ENCODE results near the gene ZBTB38.

The ZBTB38 gene

DNA sequence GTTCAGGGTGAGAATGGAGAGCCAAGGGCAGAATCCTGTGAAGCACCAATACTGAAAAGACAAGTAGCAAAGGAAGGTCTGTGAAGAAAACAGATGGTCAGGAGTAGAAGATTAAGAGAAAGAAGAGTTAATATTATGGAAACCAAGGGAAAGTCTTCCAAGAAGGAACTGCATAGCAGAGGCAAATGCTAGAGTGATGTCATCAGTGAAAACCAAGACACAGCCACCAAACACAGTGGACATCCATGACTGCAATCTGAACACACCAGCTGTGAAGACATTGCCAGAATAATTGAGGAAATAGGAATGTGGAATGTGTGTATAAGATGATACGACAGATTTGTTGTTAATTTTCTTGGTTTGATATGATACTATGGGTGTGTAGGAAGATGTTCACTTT lies 26.8 kb upstream of the ZBTB38 start:
- DNase-seq: no peak

DNA sequence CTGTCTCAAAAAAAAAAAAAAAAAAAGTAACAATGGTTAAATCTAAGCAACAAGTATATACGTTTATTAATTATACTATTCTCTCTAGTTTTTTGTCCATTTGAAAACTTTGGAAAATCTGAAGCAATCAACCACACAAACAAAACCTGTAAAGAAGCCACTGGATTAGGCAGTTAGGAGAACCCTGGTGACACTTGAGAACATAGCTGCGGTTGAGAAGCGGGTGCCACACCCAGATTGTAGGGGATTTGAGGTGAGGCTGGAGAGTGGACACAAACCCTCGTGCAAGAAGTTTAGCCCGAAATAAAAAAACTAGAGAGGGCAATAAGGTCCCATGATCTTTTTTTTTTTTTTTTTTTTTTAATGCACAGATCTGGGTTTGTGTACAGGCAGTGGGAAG lies 25.9 kb upstream of the ZBTB38 start:
- no peak for DNase-seq

DNA sequence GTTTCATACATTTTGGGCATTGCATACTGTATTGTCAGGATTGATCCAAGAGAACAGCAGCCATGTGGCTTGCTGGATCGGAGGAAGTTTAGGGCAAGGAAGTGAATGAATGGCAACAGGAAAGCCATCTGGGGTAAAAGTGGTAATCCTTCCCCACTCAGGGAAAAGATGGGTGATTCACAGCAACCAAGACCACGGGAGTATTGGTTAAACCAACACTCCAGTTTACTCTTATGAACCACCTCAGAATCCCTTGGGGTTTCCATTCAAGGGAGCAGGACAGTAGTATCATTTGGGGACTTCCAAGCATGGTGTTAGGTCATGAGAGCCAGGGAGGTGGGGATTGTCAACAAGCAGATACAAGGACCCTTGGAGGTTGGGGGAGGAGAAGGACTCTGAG lies 25.2 kb upstream of the ZBTB38 start:
- DNase-seq: no peak

DNA sequence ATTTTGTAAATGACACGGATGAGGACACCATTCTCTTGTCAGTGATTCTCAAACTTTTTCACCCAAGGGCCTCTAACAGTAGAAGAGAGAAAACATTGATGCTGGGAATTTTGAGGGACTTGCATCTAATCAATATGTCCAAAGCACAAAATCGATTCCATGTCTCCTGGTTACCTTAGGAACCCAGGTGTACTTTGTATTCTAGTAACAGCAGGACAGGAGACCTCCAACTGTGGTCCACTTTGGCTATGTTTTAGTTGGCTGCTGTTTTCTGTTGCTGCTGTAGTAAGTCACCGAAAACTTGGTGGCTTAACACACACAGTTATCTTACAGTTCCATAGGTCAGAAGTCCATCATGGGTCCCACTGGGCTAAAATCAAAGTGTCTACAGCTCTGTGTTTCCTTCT lies 24.4 kb upstream of the ZBTB38 start:
- DNase-seq: no peak

DNA sequence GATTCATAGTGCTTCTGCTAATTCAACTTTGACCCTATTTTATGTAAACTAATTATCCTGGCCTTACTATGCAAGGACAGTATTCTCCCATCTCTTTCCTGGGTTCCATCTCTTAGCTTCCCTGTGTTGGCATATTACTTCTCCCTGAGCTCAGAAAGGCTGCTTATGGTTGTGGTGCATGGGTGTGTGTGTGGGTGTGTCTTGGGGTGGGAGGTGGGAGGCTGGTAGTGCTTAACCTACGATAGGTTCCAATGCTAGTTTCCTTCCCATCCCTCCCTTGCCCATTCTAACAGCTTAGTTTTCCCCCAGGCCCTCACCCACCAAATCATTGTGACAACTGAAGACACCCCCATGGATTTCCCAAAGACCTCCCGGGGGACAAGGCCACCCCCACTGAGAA lies 22.8 kb upstream of the ZBTB38 start:
- DNase-seq: no peak

DNA sequence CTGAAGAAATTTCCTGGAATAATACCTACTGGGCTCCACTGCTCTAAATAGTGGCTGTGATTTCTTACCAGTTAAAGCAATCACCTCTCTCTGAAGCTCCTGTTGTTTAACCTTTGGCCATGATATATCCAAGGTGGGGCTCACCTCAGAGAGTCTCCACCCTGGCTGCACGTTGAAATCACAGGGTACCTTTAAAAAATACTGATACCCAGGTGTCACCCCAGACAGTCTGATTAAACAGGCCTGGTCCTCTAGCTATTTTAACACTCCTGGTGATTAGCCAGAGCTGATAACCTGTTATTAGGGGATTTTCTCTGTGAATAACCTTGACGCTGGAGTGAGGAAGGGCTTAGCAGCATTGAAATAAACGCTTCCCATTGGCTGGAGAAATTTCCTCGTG lies 22.3 kb upstream of the ZBTB38 start:
- no peak for DNase-seq

DNA sequence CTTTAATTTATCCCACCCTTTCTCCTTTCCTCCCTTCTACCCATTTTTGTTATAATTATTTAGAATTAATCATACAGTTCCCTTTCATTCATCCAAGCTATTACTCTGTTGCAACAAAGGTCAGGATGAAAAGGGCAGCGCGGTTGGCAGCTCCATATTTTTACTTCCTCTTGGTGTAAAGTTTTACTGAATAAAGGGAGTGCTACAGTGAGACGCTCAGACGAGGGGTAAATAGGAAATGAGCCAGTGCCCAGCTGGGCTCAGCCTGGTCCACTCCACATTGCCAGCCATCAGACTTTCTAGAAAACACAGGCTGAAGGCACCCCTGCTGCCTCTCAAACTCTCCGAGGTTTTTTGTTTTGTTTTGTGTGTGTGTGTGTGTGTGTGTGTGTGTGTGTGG lies 21.9 kb upstream of the ZBTB38 start:
- DNase-seq: no peak

DNA sequence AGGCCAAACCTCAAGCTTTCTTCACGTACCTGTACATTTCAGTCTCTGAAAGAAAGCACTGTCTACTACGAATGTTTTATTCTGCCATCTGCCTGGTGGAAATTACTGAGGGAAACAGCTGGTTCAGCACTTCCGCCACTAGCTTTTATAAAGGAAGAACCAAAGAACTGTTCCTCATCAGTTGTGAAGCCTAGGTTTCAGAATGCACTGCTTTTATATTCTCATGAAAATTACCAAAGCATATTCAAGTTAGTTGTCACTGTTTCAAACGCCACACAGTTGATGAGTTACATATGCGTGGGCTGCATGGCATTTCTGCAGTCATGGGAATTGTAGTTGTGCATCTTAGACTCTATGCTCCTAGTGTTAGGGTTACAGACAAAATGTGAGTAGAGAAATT lies 21.5 kb upstream of the ZBTB38 start:
- no peak for DNase-seq

DNA sequence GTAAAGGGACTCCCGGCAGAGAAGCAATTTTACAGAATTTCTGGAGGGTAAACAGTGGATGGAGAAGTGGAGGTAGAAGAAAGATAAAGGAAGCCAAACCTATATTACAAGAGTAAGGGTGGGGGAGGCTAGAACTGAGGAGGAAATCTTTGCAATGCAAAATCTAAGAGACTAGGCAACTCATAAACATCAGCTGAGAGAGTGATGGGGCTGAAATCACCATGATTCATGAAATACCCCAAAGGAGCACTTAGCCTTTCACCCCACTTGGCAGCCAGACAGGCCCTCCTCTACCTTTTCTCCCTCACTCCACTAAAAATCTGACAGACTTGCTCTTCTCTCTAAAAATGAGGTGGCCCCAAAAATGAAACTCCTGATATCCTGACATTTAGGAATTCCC lies 19.5 kb upstream of the ZBTB38 start:
- DNase-seq: no peak

DNA sequence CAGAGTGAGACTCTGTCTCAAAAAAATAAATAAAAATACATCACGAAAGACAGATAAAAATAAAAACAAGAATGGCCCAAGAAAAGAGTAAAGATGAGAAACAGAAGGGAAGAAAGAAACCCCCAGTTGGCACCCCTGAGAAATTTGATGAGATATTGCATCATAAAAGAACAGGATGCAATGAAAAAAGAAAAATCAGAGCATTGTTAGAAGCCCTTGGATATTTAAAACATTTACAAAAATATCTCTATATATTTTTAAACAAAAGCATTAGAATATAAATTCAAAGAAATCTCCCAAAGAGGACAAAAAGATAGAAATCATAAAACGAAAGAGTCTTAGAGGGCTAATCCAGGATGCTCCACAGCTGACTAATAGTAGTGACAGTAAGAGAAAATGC lies 18.6 kb upstream of the ZBTB38 start:
- no peak for DNase-seq

DNA sequence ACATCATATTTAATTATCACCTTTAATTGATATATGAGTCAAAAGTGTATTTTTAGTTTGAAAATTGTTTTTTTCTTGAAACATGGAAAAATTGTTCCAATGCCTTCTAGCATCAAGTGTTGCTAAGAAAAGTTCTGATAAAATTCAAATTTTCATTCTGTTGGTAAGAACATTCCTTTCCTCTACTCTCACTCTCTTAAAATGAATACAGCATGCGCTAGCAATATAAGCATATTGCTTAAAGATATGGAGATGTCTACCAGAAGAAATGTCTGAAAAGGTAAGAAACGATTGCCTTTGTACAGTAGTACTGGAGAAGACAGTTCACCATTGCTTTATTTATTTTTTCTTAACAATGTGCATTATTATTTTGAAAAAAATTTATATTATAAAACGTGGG lies 17.6 kb upstream of the ZBTB38 start:
- DNase-seq: no peak

DNA sequence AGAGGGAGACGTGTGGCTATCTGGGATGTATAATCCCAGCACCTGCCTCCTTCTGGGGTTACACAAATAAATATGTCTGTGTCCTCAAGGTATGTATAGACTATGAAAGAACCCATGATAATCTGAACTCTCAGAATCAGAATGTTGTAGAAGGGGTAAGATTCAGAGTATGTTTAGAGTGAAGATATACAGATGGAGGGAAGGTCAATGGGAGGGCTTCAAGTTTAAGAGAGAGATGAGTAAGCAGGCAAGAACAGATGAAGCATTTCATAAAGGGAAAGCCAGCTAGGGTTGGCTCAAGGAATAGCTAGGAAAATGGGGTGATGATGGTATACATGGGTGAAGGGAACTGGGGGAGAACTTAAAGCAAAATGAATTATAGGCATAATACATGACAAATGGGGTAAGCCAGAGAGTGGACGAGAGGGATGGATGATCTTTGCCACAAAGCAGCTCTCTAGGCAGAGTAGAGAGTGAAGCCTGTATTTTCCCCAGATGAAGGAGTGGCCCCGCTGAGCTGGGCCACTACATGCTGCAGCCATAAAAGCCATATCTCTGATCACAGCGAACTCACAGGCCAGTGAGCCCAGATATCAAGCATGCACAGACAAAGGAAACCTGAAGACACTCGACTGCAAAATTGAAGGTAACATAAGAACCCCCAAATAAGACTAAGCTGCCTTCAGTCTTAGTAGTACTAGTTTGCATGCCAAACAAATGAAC lies 15.9 kb upstream of the ZBTB38 start:
- DNase-seq: no peak

DNA sequence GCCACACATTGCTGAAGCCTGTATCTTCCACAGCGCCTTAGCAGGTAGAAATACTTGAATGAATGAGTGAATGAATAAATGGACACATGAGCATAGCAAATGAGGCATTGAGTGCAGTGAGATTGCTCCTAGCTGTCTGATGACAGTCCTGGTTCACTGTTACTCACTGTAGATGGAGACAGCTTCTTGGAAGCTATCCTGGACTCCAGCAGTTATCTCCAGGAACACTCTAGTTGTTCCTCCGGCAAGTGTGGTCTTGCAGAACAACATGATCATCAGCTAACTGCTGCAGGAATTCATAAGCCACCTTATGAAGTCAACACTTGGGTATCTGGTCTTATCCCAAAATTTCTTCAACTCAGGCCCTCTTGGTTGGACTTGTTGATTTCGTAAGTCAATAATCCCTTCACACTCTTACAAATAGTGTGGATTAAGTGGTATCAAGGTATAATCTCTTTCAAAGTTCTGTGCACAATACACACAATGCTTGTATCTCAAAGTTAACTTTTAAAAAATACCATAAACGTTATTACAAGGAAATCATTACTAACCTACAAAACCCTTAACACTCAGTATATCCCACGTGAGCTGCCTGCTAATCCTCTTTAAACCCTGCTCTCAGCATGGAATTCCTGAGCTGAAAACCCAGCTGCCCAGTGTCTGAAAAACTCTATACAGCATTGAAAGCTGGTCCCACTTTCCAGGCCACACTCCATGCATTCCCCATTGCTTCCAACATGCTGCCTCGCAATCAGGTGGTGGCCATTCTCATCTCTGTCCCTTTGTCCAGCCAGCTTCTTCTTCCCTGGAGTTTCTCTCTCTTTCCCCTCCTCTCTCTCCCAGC lies 14.4 kb upstream of the ZBTB38 start:
- no peak for DNase-seq

DNA sequence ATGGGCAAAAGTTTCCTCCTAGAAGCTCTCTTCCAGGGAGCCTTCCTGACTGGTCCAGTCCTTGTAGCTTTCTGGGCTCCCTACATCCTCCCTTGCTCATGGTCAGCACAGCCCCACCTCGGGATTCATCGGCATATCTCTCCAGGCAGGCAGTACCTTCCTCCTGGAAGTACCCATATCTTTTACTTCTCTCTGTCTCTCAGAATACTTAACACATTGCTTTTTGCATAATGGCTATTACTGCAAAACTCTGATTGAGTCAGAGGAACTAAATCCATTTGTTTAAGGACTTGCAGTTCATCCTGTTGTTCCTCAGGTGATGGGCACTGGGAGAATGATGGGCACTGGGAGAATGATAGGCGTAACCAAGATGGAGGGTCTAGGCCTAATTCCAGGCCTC lies 13.8 kb upstream of the ZBTB38 start:
- DNase-seq: no peak

DNA sequence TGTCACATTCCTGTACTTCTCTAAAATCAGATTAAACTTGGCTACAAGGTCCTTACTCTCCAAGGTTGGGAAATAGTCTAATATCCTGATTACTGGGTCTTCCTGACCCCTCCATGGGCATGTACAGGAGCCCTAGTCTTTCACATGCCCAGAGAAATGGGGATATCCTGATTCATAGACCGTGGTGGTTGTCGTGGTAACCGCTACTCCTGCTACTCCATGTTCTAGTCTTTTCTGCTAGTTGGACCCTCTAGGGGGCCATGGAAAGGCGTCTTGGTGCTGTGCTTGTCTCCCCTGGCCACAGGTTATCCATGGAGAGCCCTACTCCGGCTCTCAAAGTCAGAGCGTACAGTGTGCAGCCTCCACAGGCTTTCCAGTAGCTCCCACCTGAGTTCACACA lies 13.1 kb upstream of the ZBTB38 start:
- DNase-seq: no peak

DNA sequence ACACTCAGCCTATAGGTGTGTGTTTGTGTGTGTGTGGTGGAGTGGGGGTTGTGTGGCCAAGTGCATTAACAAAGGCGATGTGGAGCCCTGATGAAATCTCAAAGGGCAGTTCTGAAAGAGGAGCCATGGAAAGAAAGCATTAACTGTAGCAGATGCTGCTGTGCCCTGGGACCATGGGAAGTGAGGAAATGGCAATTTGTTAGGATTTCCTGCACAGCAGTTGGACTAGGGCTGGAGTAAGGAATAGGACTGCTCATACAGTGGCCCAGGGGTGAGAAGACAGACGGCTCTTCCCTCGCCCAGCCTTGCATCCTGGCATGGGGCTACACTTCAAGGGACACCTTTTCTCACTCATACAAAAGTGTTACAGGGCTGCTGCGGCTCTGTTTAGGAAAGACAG lies 12.3 kb upstream of the ZBTB38 start:
- DNase-seq: no peak

DNA sequence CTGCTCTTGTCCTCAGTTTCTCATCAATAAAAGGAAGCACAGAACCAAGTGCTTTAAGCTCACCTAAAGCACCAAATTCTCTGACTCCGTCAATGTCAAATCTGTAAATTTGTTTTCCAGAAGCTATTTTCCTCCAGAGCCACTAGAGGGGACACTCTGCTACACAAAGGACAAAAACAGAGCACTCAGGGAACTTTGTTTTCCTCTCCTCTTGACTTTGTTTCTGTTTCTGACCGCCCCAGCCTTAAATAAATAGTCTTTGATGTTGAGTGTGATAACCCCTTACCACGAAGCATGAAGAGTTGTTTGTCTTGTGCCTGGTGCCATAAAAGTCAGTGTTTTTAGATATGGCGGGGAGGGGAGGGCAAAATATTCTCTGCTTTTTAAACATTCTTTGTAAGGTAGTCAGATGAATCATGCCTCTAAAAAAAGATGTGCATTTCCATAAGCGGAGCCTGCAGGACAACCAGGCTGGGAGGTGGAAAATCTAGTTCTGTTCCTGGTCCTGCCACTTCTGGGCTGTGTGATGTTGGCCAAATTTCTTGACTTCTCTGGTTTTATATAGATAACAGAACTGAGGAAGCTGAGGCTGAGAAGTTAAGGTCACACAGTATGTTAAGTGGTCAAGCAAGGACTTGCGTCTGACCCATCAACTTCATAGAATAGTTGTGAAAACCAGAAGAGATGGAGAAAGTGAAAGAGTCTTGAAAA lies 7.3 kb upstream of the ZBTB38 start:
- no peak for DNase-seq

DNA sequence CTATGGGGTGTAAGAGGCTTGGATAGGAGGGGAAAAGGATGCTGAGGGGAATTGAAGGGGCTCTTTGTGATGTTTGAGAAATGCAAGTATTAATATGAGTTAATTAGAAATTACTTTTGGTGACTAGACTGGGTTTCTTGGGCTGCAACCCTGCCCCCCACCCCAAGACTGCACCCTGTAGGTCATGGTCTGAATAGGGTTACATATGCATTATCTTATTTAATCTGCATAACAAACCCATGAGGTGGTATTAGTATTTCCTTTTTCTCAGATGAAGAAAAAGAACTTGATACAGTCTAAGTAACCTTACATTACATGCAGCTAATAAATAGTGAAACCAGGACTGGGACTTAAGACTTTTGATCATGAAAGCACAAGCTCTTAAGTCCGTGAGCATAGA lies 5.6 kb upstream of the ZBTB38 start:
- DNase-seq: no peak

DNA sequence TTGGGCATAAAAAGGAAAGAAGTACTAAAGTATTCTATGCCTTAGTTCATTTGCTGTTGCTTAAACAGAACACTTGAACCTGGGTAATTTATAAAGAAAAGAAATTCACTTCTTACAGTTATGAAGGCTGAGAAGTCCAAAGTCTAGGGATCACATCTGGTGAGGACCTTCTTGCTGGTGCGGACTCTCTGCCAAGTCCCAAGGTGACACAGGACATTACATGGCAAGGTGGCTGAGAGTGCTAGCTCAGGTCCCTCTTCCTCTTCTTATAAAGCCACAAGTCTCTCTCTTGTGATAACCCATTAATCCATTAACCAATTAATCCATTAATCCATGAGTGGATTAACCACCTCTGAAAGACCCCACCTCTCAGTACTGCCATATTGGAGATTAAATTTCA lies 3.1 kb upstream of the ZBTB38 start:
- no peak for DNase-seq

DNA sequence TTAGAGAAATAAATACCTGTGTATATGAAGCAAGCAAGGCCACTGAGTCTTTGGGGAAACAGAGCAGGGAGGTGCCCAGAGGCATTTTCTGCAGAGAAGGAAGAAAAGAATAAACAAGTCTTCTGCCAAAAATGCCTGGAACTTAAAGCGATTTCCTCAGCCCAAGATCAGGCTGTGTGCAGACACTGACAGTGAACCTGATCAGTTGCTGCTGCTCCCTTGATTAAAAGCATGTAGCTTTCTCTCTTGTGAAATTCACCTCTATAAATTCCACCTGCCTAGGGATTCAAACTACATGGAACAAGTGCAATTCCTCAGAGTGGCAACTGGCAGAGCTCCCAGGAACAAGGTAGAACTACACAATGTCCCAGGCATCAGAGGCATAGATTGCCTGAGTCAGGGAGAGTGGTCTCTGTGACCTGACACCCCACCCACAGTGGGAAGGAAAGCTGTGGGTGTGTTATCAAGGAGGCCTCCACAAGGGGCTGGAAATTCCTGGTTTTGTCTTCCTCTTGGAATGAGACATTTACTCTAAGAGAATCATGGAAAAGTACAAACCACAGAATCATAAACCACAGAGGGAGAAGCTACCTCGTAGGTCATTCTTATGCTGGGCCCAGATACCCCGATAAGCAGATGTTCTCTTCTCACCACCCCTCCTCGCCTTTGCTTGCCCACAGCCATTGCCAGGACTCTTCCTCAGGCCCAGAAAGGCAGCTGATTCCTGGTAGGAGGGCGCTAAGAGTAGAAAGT lies 1.8 kb upstream of the ZBTB38 start:
- no peak for DNase-seq

DNA sequence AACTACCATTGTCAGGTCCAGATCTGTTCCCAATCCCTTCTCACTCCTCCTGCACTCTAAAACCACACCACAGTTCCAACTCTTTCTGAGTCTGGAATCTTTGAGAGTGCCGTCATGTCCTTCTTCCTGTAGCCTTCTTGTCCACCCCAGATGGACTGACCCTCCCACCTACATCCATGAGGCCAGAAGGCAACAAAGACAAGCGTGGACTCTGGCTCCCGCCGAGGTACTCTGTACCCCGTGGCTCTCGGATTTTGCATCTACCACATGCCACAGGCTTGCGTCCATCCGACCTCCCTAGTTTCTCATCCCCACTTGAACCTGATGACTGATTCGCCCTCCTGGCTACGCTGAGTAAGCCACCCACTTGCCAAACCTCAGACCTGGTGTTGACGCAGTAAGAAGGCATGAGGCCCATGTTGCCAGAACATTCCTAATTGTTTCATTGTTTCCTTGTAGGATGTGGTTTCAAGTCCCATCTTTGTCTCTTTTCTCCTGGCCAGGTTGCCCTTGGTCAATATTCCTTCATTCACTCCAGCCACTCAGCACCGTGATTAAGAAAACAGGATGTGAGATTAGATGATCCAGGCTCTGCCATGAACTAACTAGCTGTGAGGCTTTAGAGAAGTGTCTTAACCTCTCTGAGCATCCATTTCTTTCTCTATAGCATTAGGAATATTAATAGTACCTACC lies 1.1 kb upstream of the ZBTB38 start:
- no peak for DNase-seq
